ENCODE measurements around the gene ISL1. TPM values are rescaled to one million over a fixed set of nuclear protein-coding genes. Genes with fewer than 3 reads are reported as not detected.

ISL1 gene
- total RNA-seq (2012; rRNA removed) (under 0.01 TPM in 1 of 2 replicates, not detected in the other), polyA plus RNA-seq (2012; rRNA removed) (not detected in 2 replicates), Bru-seq, nascent RNA (not detected), BruChase-seq, experiment 1, labeled RNA remaining after a 6-hour chase (not detected), BruChase-seq, experiment 2, labeled RNA remaining after a 2-hour chase (not detected)
- not detected in 2 replicates for polyA plus RNA-seq (2012; cell fraction: cytosol; rRNA removed)
- not detected in 2 replicates for polyA plus RNA-seq (2012; cell fraction: nucleus; rRNA removed; ENCODE audit: low replicate concordance)
- long read RNA-seq = 0 reads

GRCh38 chr5:51383131-51384121 is at the start of gene ISL1:
Gene ISL1 (plus strand): TSS chr5:51383448. CDS start chr5:51383672, 224 bp downstream.
- no TSS peak for BruUV-seq (replicated peaks)
- Histone ChIP-seq H3K27me3 (ENCODE audit: control insufficient read depth, insufficient read depth, low read length) (peaks cover 53% of the 10 kb centered on the region), H3K4me1 (ENCODE audit: control insufficient read depth, insufficient read depth, low read length) (no peaks in the 10 kb centered on the region), H3K56ac (ENCODE audit: extremely low read depth, insufficient read depth, low read length) (no peak within 1 kb of the TSS), H2AFZ (replicated peaks; ENCODE audit: low read length, poor library complexity) (peak within 1 kb of the TSS; percentile 75), H2BK120ac (ENCODE audit: low read depth, low read length) (no peak within 1 kb of the TSS), H3K23ac (ENCODE audit: low read depth, low read length) (no peak within 1 kb of the TSS; the same call in 1 of the 2 replicates), H3K14ac (replicated peaks; ENCODE audit: low read depth, low read length) (no peak within 1 kb of the TSS), H4K5ac (ENCODE audit: low read depth, low read length) (no peak within 1 kb of the TSS), H3K4me3 (ENCODE audit: insufficient read depth, low read depth, low read length) (peak within 1 kb of the TSS; percentile 34), H2BK5ac (ENCODE audit: low read depth, low read length, poor library complexity, severe bottlenecking) (no peak within 1 kb of the TSS), H3K79me1 (ENCODE audit: low read depth in 1 of 2, low read length in 2 of 2) (no peaks in the 10 kb centered on the region), H4K20me1 (ENCODE audit: insufficient read depth, low read length) (no peaks in the 10 kb centered on the region), H3K9me3 (ENCODE audit: control insufficient read depth, insufficient read depth, low read length) (no peaks in the 10 kb centered on the region), H2AK5ac (ENCODE audit: low read depth, low read length) (no peak within 1 kb of the TSS), H3K36me3 (ENCODE audit: control insufficient read depth, insufficient read depth, low read length) (no peaks in the 10 kb centered on the region), H3K9ac (ENCODE audit: low read depth, low read length) (no peak within 1 kb of the TSS), H4K8ac (ENCODE audit: low read depth in 2 of 2, low read length in 2 of 2) (no peak within 1 kb of the TSS), H3K4ac (ENCODE audit: low read depth, low read length) (no peak within 1 kb of the TSS), H3K27ac (ENCODE audit: insufficient read depth, low read length) (no peak within 1 kb of the TSS), H3K18ac (ENCODE audit: low read depth, low read length) (no peak within 1 kb of the TSS), H2BK15ac (ENCODE audit: low read depth, low read length) (no peak within 1 kb of the TSS), H2AK9ac (replicated peaks; ENCODE audit: low read depth, low read length, poor library complexity) (no peak within 1 kb of the TSS), H3K9me1 (ENCODE audit: insufficient read depth, low read length) (no peaks in the 10 kb centered on the region), H4K91ac (ENCODE audit: insufficient read depth, low read depth, low read length) (no peak within 1 kb of the TSS), H3K4me2 (ENCODE audit: low read depth, low read length) (peak within 1 kb of the TSS; percentile 48), H2BK20ac (ENCODE audit: low read depth, low read length) (no peak within 1 kb of the TSS)
- ChIA-PET POLR2A (ENCODE audit: unreplicated experiment) (no interaction called here), CTCF (no interaction called here)
- dilution Hi-C loops (cut with HindIII; ENCODE audit: low sequenced_read_pairs, unreplicated experiment) (no loop called here), intact Hi-C loops (cut with micrococcal nuclease) (no loop called here), in situ Hi-C loops (cut with MboI; ENCODE audit: low sequenced_read_pairs) (loop anchor here (25.0 kb wide), 1 partner anchor 1279 kb away; no protein-coding TSS in a partner anchor)
- peak; percentile 55 for DNase-seq
- WGBS, 2 experiments (ENCODE audit: extremely low coverage in 2 of 2, insufficient read length in 1 of 2) = 3% methylated on average over 32 of the region's 57 CpGs; no CpG with 5 or more reads in 1 of the 2 experiments
- peak; percentile 94 for ATAC-seq (ENCODE audit: low read depth)
- TF ChIP-seq MXI1 (IDR thresholded peaks at IDR 0.05; ENCODE audit: borderline replicate concordance, low read depth, low read length) = no peak
- TF ChIP-seq SMC3 (IDR thresholded peaks at IDR 0.05; ENCODE audit: low read depth, low read length) = no peak
- TF ChIP-seq FOS (IDR thresholded peaks at IDR 0.05; ENCODE audit: low read depth, low read length) = no peak
- TF ChIP-seq ELK1 (IDR thresholded peaks at IDR 0.05; ENCODE audit: borderline replicate concordance, low read depth, low read length) = no peak
- TF ChIP-seq POLR2A (IDR thresholded peaks at IDR 0.05; ENCODE audit: low read depth, low read length) = no peak
- no peak for TF ChIP-seq BHLHE40 (IDR thresholded peaks at IDR 0.05; ENCODE audit: low read depth, low read length)
